B cell (primary cell): Measurements from ENCODE around the gene MANBA. TPM values are rescaled to one million over a fixed set of nuclear protein-coding genes. Genes with fewer than 3 reads are reported as not detected.
"Not testable (repeated sequence)": the region's sequence is repeated elsewhere in the genome, so short reads cannot be mapped to it uniquely, and the experiment has no call there.

ENCODE experiments used
- ATAC-seq: fragments of 200-7000 bp; cut with Tn5 transposase; one replicate; pipeline ENCODE4 v1.10.0; 2021; ENCODE audit warnings: low read depth, mild to moderate bottlenecking, moderate number of reproducible peaks, moderate library complexity
- CTCF ChIA-PET: fragments of 350-600 bp; sonication (Branson Sonifier 250); formaldehyde crosslinking; loops from one replicate; lab custom pipeline; 2021; ENCODE audit warnings: antibody characterized with exemption, inconsistent platforms; lab: Charles Lee
- POLR2A ChIA-PET: fragments of 350-600 bp; sonication (Branson Sonifier 250); formaldehyde crosslinking; loops from one replicate; lab custom pipeline; 2021; ENCODE audit warnings: antibody characterized with exemption; lab: Charles Lee
- DNase-seq: peaks from one replicate; pipeline ENCODE4 v3.0.0; 2013
- H2AFZ ChIP-seq: 2 replicates; pipeline ENCODE4 v1.6.1; 2012; ENCODE audit warnings: mild to moderate bottlenecking, low read depth, low read length; ENCODE audit not compliant: insufficient read depth, poor library complexity, severe bottlenecking
- H3K27ac ChIP-seq, 2 donors: 1 replicate in 1 of 2; 2 replicates in 1 of 2; pipeline ENCODE4 v1.5.1; 2012 to 2013; ENCODE audit warnings: low read length in 2 of 2, mild to moderate bottlenecking in 2 of 2, moderate library complexity in 1 of 2
- H3K27me3 ChIP-seq, 4 experiments: fragments of 200-600 bp in 1 of 4; sonication (generic) in 1 of 4; replicated peaks in 1 of 4; 1 replicate in 2 of 4; 2 replicates in 2 of 4; pipeline versions ENCODE4 v1.6.1 to v1.7.0; 2013 to 2016; ENCODE audit warnings: low read length in 3 of 4, mild to moderate bottlenecking in 2 of 4, mixed read lengths in 1 of 4, moderate library complexity in 1 of 4; ENCODE audit not compliant: insufficient read depth in 4 of 4, control insufficient read depth in 3 of 4; ENCODE audit errors: control extremely low read depth in 1 of 4
- H3K36me3 ChIP-seq, 2 experiments: replicated peaks in 1 of 2; 1 replicate in 1 of 2; 2 replicates in 1 of 2; pipeline versions ENCODE4 v1.6.1 to v1.7.1; 2013; ENCODE audit warnings: low read length in 1 of 2; ENCODE audit not compliant: insufficient read depth in 2 of 2, control insufficient read depth in 1 of 2; ENCODE audit errors: control extremely low read depth in 1 of 2, extremely low read depth in 1 of 2
- H3K4me1 ChIP-seq, 2 donors: fragments of 200-600 bp in 1 of 2; sonication (generic) in 1 of 2; 1 replicate in 1 of 2; 2 replicates in 1 of 2; pipeline versions ENCODE4 v1.5.1 to v1.6.1; 2013 to 2017; ENCODE audit warnings: low read length in 2 of 2; ENCODE audit not compliant: control insufficient read depth in 2 of 2, insufficient read depth in 2 of 2
- H3K4me2 ChIP-seq: replicated peaks from 2 replicates; pipeline ENCODE3; 2012; ENCODE audit warnings: mild to moderate bottlenecking, low read depth, low read length; ENCODE audit not compliant: poor library complexity, severe bottlenecking
- H3K4me3 ChIP-seq, 5 experiments: fragments of 200-600 bp in 1 of 5; sonication (generic) in 1 of 5; 1 replicate in 3 of 5; 2 replicates in 2 of 5; pipeline versions ENCODE4 v1.5.1 to v1.7.0; 2011 to 2016; ENCODE audit warnings: low read length in 4 of 5, mild to moderate bottlenecking in 4 of 5, low read depth in 2 of 5, control low read depth in 1 of 5, moderate library complexity in 1 of 5; ENCODE audit not compliant: insufficient read depth in 1 of 5; ENCODE audit errors: control extremely low read depth in 1 of 5, extremely low read depth in 1 of 5
- H3K79me2 ChIP-seq: fragments of 200-600 bp; sonication (generic); one replicate; pipeline ENCODE4 v1.6.0; 2016; ENCODE audit warnings: low read length; ENCODE audit not compliant: control insufficient read depth, insufficient read depth
- H3K9ac ChIP-seq: fragments of 200-600 bp; sonication (generic); 2 replicates; pipeline ENCODE4 v1.6.1; 2017; ENCODE audit warnings: mild to moderate bottlenecking, low read length, moderate library complexity
- H3K9me3 ChIP-seq, 3 donors: one replicate each; pipeline versions ENCODE4 v1.6.1 to v1.7.1; 2013; ENCODE audit warnings: low read length in 2 of 3; ENCODE audit not compliant: control insufficient read depth in 2 of 3, insufficient read depth in 1 of 3; ENCODE audit errors: control extremely low read depth in 1 of 3
- H4K20me1 ChIP-seq: 2 replicates; pipeline ENCODE4 v1.6.0; 2012; ENCODE audit warnings: mild to moderate bottlenecking, low read length; ENCODE audit not compliant: insufficient read depth, control insufficient read depth, poor library complexity, severe bottlenecking
- H3K27ac Mint-ChIP-seq: one replicate; pipeline ENCODE4 v1.8.0; 2021; ENCODE audit warnings: mixed read lengths
- H3K27me3 Mint-ChIP-seq: one replicate; pipeline ENCODE4 v1.8.0; 2021; ENCODE audit warnings: mixed read lengths
- H3K4me1 Mint-ChIP-seq: one replicate; pipeline ENCODE4 v1.8.0; 2021; ENCODE audit warnings: mixed read lengths
- H3K4me3 Mint-ChIP-seq: one replicate; pipeline ENCODE4 v1.8.0; 2021; ENCODE audit warnings: mixed read lengths
- H3K9me3 Mint-ChIP-seq: one replicate; pipeline ENCODE4 v1.8.0; 2022; ENCODE audit warnings: mixed read lengths; ENCODE audit not compliant: insufficient read depth
- CTCF ChIP-seq: fragments of 200-600 bp; IDR thresholded peaks from one replicate; pipeline ENCODE4 v1.8.0; 2022; ENCODE audit warnings: antibody characterized with exemption, mild to moderate bottlenecking
- WGBS: methylation state at CpG from one replicate; pipeline ENCODE4 v1.1.5; 2013; ENCODE audit warnings: missing lambda C conversion rate; ENCODE audit not compliant: insufficient coverage; 5-methylcytosine and 5-hydroxymethylcytosine counted together
- intact Hi-C: fragments of 100-400 bp; cut with micrococcal nuclease; formaldehyde crosslinking; loops from one replicate; pipeline ENCODE4 v1.10.0; 2022
- polyA plus RNA-seq: library from polyadenylated mRNA; depleted of rRNA; stranded (reverse); fragments of >200 nt; gene quantifications from 2 replicates; pipeline ENCODE4 v1.2.3, GENCODE V29; 2012
- total RNA-seq, 2 donors: library from RNA; stranded (reverse); fragments of 120-200 nt in 1 of 2; gene quantifications; 1 replicate in 1 of 2; 2 replicates in 1 of 2; pipeline versions ENCODE4 v1.2.3 to v1.2.4, GENCODE V29; 2013 to 2022

MANBA gene
- total and polyA plus RNA-seq, 2 donors (not counting 1 experiment from before 2014, with no cell fraction given) = 91.6 to 119 TPM

GRCh38 chr4:102743352-102743751, 17.4 kb downstream of the MANBA start:
- H3K4me3 ChIP-seq, H4K20me1 ChIP-seq, POLR2A ChIA-PET, H3K27me3 ChIP-seq, H3K9ac ChIP-seq, H3K36me3 ChIP-seq, H3K27me3 Mint-ChIP-seq, H3K9me3 Mint-ChIP-seq: not testable (repeated sequence)
- Histone ChIP-seq H3K9me3 (peaks cover 0 to 11% (median 2%) of the 10 kb centered on the region in 3 donors), H3K4me2 (peak overlapping the region; percentile 19), H3K4me1 (peaks cover 9 to 12% of the 10 kb centered on the region in 2 donors), H3K79me2 (peaks cover 76% of the 10 kb centered on the region), H2AFZ (peak overlapping the region; percentile 19), H3K27ac (peak overlapping the region; percentile 43 to 67)
- peak overlapping the region; percentile 90 for H3K27ac Mint-ChIP-seq
- TF ChIP-seq CTCF = peak; percentile 58
- CTCF ChIA-PET = interaction anchor here (0.9 to 1.5 kb wide), 5 partner anchors 18 to 266 kb away, joined by 3 to 5 read pairs (median 3); partner anchors contain the start of genes CISD2 and MANBA
- 0% methylated on average over 2 of the region's 4 CpGs for WGBS
- DNase-seq (peak; percentile 84), ATAC-seq (peak; percentile 100)
- intact Hi-C loops = loop anchor here (2.0 to 5.0 kb wide), 3 partner anchors 17 to 265 kb away; partner anchors contain the start of gene MANBA
- peak overlapping the region; percentile 8 for H3K4me3 Mint-ChIP-seq
- H3K4me1 Mint-ChIP-seq = peaks cover 44% of the 10 kb centered on the region

- H3K4me3 ChIP-seq, H2AFZ ChIP-seq, H3K9ac ChIP-seq, intact Hi-C loops, DNase-seq, H3K9me3 Mint-ChIP-seq, H3K27ac Mint-ChIP-seq, H3K27me3 ChIP-seq, H3K4me3 Mint-ChIP-seq, H3K36me3 ChIP-seq, H3K4me2 ChIP-seq, H3K27ac ChIP-seq, ATAC-seq, H3K27me3 Mint-ChIP-seq: not testable (repeated sequence)
- CTCF ChIA-PET = interaction anchor here (1.0 kb wide), 1 partner anchor 15 kb away, joined by 3 read pairs; no protein-coding TSS in a partner anchor
- Histone ChIP-seq H4K20me1 (peaks cover 33% of the 10 kb centered on the region), H3K9me3 (peaks cover 0 to 11% (median 2%) of the 10 kb centered on the region in 3 donors), H3K79me2 (peaks cover 95% of the 10 kb centered on the region), H3K4me1 (peaks cover 18 to 23% of the 10 kb centered on the region in 2 donors)
- peaks cover 65% of the 10 kb centered on the region for H3K4me1 Mint-ChIP-seq
- POLR2A ChIA-PET = interaction anchor here (0.6 kb wide), 1 partner anchor 22 kb away, joined by 7 read pairs; no protein-coding TSS in a partner anchor
- no CpG with 5 or more reads among the region's 2 CpGs for WGBS
Observed at GRCh38 chr4:102738802-102739201, 22.0 kb downstream of the MANBA start.
